Endothelial cell of umbilical vein (primary cell): ENCODE data around the gene L3MBTL3. TPM values are rescaled to one million over a fixed set of nuclear protein-coding genes. Genes with fewer than 3 reads are reported as not detected.

Experiments used
- BruUV-seq: library from RNA; stranded (reverse); fragments of 400-500 nt; replicated peaks from 2 replicates; lab custom pipeline; 2021; lab: Mats Ljungman, UMichigan
- CTCF ChIA-PET: fragments of 300-600, 350-600 bp; sonication (Branson Sonifier 250); formaldehyde crosslinking; loops from one replicate; lab custom pipeline; 2021; ENCODE audit warnings: antibody characterized with exemption, inconsistent platforms; lab: Charles Lee
- POLR2A ChIA-PET: fragments of 300-600, 350-600 bp; sonication (Branson Sonifier 250); formaldehyde crosslinking; loops from one replicate; lab custom pipeline; 2021; ENCODE audit warnings: antibody characterized with exemption, inconsistent platforms; lab: Charles Lee
- DNase-seq: peaks from one replicate; pipeline ENCODE4 v3.0.0-alpha.2; 2011; ENCODE audit warnings: low read depth, low spot score
- FAIRE-seq: peaks from 2 replicates; lab custom pipeline; 2011; peaks lifted over from hg19 to GRCh38; lab: Jason Lieb, UNC
- H2AFZ ChIP-seq: 2 replicates; pipeline ENCODE4 v1.6.0; 2012; ENCODE audit warnings: low read depth, low read length, control low read depth, inconsistent platforms
- H3K27ac ChIP-seq: 2 replicates; pipeline ENCODE4 v1.5.1; 2011; ENCODE audit warnings: low read depth, mild to moderate bottlenecking, control low read depth, low read length, moderate library complexity; ENCODE audit not compliant: insufficient read depth
- H3K27me3 ChIP-seq, 2 experiments: 2 replicates each; pipeline versions ENCODE4 v1.6.0 to v1.6.1; 2011; ENCODE audit warnings: low read length in 2 of 2, mixed read lengths in 1 of 2; ENCODE audit not compliant: control insufficient read depth in 2 of 2, insufficient read depth in 2 of 2
- H3K36me3 ChIP-seq, 2 experiments: 2 replicates in 1 of 2; 3 replicates in 1 of 2; pipeline ENCODE4 v1.5.1; 2011; ENCODE audit warnings: low read length in 2 of 2, mild to moderate bottlenecking in 1 of 2, moderate library complexity in 1 of 2; ENCODE audit not compliant: control insufficient read depth in 2 of 2, insufficient read depth in 2 of 2; ENCODE audit errors: extremely low read depth in 1 of 2
- H3K4me1 ChIP-seq: 3 replicates; pipeline ENCODE4 v1.5.1; 2011; ENCODE audit warnings: mild to moderate bottlenecking, low read length; ENCODE audit not compliant: control insufficient read depth, insufficient read depth; ENCODE audit errors: extremely low read depth
- H3K4me2 ChIP-seq: 2 replicates; pipeline ENCODE4 v1.6.1; 2011; ENCODE audit warnings: low read length, control low read depth, mixed read lengths; ENCODE audit not compliant: insufficient read depth
- H3K4me3 ChIP-seq, 3 experiments: fragments of 200-600 bp in 1 of 3; sonication (generic), shearing (Covaris generic) in 1 of 3; replicated peaks in 1 of 3; 2 replicates each; pipeline ENCODE4 v1.5.1; 2011 to 2016; ENCODE audit warnings: control low read depth in 3 of 3, low read length in 3 of 3, mild to moderate bottlenecking in 2 of 3, inconsistent platforms in 1 of 3, low read depth in 1 of 3, moderate library complexity in 1 of 3; ENCODE audit not compliant: insufficient read depth in 1 of 3
- H3K79me2 ChIP-seq: 2 replicates; pipeline ENCODE4 v1.6.0; 2012; ENCODE audit warnings: low read length, inconsistent platforms; ENCODE audit not compliant: control insufficient read depth, insufficient read depth
- H3K9ac ChIP-seq: replicated peaks from 2 replicates; pipeline ENCODE3; 2011; ENCODE audit warnings: low read length, control low read depth; ENCODE audit not compliant: insufficient read depth; ENCODE audit errors: extremely low read depth
- H3K9me1 ChIP-seq: replicated peaks from 3 replicates; pipeline ENCODE4 v1.6.0; 2011; ENCODE audit warnings: mild to moderate bottlenecking, low read length; ENCODE audit not compliant: control insufficient read depth, insufficient read depth; ENCODE audit errors: extremely low read depth
- H3K9me3 ChIP-seq: replicated peaks from 2 replicates; pipeline ENCODE4 v1.5.1; 2012; ENCODE audit warnings: low read length, inconsistent platforms; ENCODE audit not compliant: control insufficient read depth, insufficient read depth
- H4K20me1 ChIP-seq: replicated peaks from 2 replicates; pipeline ENCODE3; 2011; ENCODE audit warnings: mild to moderate bottlenecking, low read length; ENCODE audit not compliant: control insufficient read depth, insufficient read depth; ENCODE audit errors: extremely low read depth
- CTCF ChIP-seq, 2 donors: IDR thresholded peaks; 1 replicate in 1 of 2; 2 replicates in 1 of 2; pipeline ENCODE4 v1.5.1; 2011; ENCODE audit warnings: low read length in 2 of 2, mild to moderate bottlenecking in 2 of 2, moderate library complexity in 2 of 2, control low read depth in 1 of 2, inconsistent platforms in 1 of 2, low read depth in 1 of 2; ENCODE audit not compliant: insufficient read depth in 1 of 2; ENCODE audit errors: extremely low read depth in 1 of 2
- EZH2 ChIP-seq: IDR thresholded peaks from 2 replicates; pipeline ENCODE4 v1.6.1; 2012; ENCODE audit warnings: borderline replicate concordance, low read depth, mild to moderate bottlenecking, moderate library complexity, low read length, inconsistent platforms; ENCODE audit not compliant: severe bottlenecking
- FOS ChIP-seq: IDR thresholded peaks from 2 replicates; pipeline ENCODE4 v1.6.1; 2011; ENCODE audit warnings: mild to moderate bottlenecking, low read length, moderate library complexity, borderline replicate concordance; ENCODE audit not compliant: insufficient read depth
- GATA2 ChIP-seq: IDR thresholded peaks from 2 replicates; pipeline ENCODE4 v1.7.0; 2011; ENCODE audit warnings: low read depth, mild to moderate bottlenecking, moderate library complexity, mixed read lengths, low read length; ENCODE audit not compliant: insufficient read length, insufficient read depth
- JUN ChIP-seq: IDR thresholded peaks from 2 replicates; pipeline ENCODE4 v1.6.1; 2011; ENCODE audit warnings: borderline replicate concordance, low read depth; ENCODE audit not compliant: insufficient read length, insufficient read depth
- MAX ChIP-seq: IDR thresholded peaks from 2 replicates; pipeline ENCODE4 v1.6.1; 2011; ENCODE audit not compliant: insufficient read depth, insufficient read length
- MYC ChIP-seq: IDR thresholded peaks from one replicate; pipeline ENCODE4 v1.6.1; 2011; ENCODE audit warnings: mild to moderate bottlenecking, low read depth, low read length
- POLR2A ChIP-seq: IDR thresholded peaks from 2 replicates; pipeline ENCODE4 v1.6.1; 2012; ENCODE audit warnings: low read depth, mild to moderate bottlenecking, control low read depth, low read length
- POLR2AphosphoS5 ChIP-seq: IDR thresholded peaks from 2 replicates; pipeline ENCODE4 v1.6.1; 2012; ENCODE audit warnings: low read depth, mild to moderate bottlenecking, control low read depth, low read length, moderate library complexity; ENCODE audit not compliant: insufficient read depth
- dilution Hi-C: fragments of 300-500 bp; cut with MboI; formaldehyde crosslinking; loops from one replicate; pipeline ENCODE4 v1.15.0; 2019; ENCODE audit warnings: low sequenced_read_pairs; ENCODE audit not compliant: extremely low pct_ligation_motif_present
- intact Hi-C: fragments of 100-400 bp; cut with micrococcal nuclease; formaldehyde crosslinking; loops from one replicate; pipeline ENCODE4 v1.10.0; 2022
- polyA plus RNA-seq, 4 experiments: library from polyadenylated mRNA; depleted of rRNA in 3 of 4; stranded (reverse) in 3 of 4; unstranded in 1 of 4; fragments of >200 nt; gene quantifications; 2 replicates each; pipeline versions ENCODE4 v1.2.1 to v1.2.3, GENCODE V29; 2011 to 2012; ENCODE audit warnings: missing spikeins in 1 of 4
- total RNA-seq: library from RNA; stranded (reverse); gene quantifications from 2 replicates; pipeline ENCODE4 v1.2.3, GENCODE V29; 2021

The L3MBTL3 gene
- total and polyA plus RNA-seq, 2 donors (not counting 3 experiments of a cell fraction or from before 2014, with no cell fraction given), result 26.5 to 86.1 TPM

- ChIA-PET POLR2A (no interaction called here), CTCF (interaction anchor here (0.6 kb wide), 1 partner anchor 12 kb away, joined by 3 read pairs; no protein-coding TSS in a partner anchor)
- Histone ChIP-seq H3K9ac (no peak overlapping the region), H3K27me3 (peaks cover 2 to 5% of the 10 kb centered on the region in 2 experiments), H3K4me1 (no peaks in the 10 kb centered on the region), H3K27ac (no peak overlapping the region), H4K20me1 (no peaks in the 10 kb centered on the region), H2AFZ (no peak overlapping the region), H3K4me2 (no peak overlapping the region), H3K9me1 (no peaks in the 10 kb centered on the region), H3K9me3 (no peaks in the 10 kb centered on the region), H3K79me2 (no peaks in the 10 kb centered on the region), H3K4me3 (no peak overlapping the region), H3K36me3 (no peaks in the 10 kb centered on the region)
- no peak for TF ChIP-seq MAX
- no peak for TF ChIP-seq JUN
- TF ChIP-seq FOS, result no peak
- no peak for TF ChIP-seq POLR2A
- TF ChIP-seq CTCF (IDR thresholded peaks at IDR 0.05; ENCODE audit: extremely low read depth in 1 of 2, insufficient read depth in 1 of 2, low read depth in 1 of 2, low read length in 2 of 2), result no peak
- TF ChIP-seq MYC, result no peak
- no peak for TF ChIP-seq POLR2AphosphoS5
- no peak for TF ChIP-seq GATA2
- TF ChIP-seq EZH2, result no peak
- dilution Hi-C loops, result no loop called here
- FAIRE-seq (no peak), DNase-seq (no peak)
- intact Hi-C loops, result no loop called here
- BruUV-seq, result no TSS peak
Observed at GRCh38 chr6:130189531-130190397, 171.4 kb downstream of the L3MBTL3 start.

Other genes with a start within 250 kb of the L3MBTL3 start
- gene TMEM244, start 157.3 kb upstream of the L3MBTL3 start, total RNA-seq, result not detected in 2 replicates
- not detected in 2 replicates for gene TMEM244, start 157.3 kb upstream of the L3MBTL3 start, polyA plus RNA-seq
- not detected in 2 replicates for gene SAMD3, start 204.4 kb downstream of the L3MBTL3 start, total RNA-seq
- gene SAMD3, start 204.4 kb downstream of the L3MBTL3 start, polyA plus RNA-seq, result not detected in 2 replicates